ENCODE data around the gene TSEN15.

The TSEN15 gene

GRCh38 chr1:184112176-184112948, 60.8 kb downstream of the TSEN15 start:
- no peak overlapping the region for H3K4me3 ChIP-seq (ENCODE audit: low read depth in 1 of 2, low read length in 2 of 2)
- no peaks in the 10 kb centered on the region for H3K4me1 ChIP-seq (ENCODE audit: control insufficient read depth in 1 of 2, insufficient read depth in 2 of 2, low read length in 2 of 2)
- H3K9me3 ChIP-seq (ENCODE audit: control insufficient read depth in 1 of 2, low read length in 2 of 2): no peaks in the 10 kb centered on the region
- H3K27ac ChIP-seq (ENCODE audit: low read length): no peak overlapping the region
- H3K27me3 ChIP-seq (ENCODE audit: low read depth, low read length): no peaks in the 10 kb centered on the region
- H3K36me3 ChIP-seq (ENCODE audit: control insufficient read depth in 1 of 2, insufficient read depth in 2 of 2, low read length in 2 of 2): no peaks in the 10 kb centered on the region

- H3K9me3 ChIP-seq (ENCODE audit: control insufficient read depth in 1 of 2, low read length in 2 of 2): no peaks in the 10 kb centered on the region
- no peaks in the 10 kb centered on the region for H3K4me1 ChIP-seq (ENCODE audit: control insufficient read depth in 1 of 2, insufficient read depth in 2 of 2, low read length in 2 of 2)
- H3K27me3 ChIP-seq (ENCODE audit: low read depth, low read length): no peaks in the 10 kb centered on the region
- no peak overlapping the region for H3K27ac ChIP-seq (ENCODE audit: low read length)
- no peaks in the 10 kb centered on the region for H3K36me3 ChIP-seq (ENCODE audit: control insufficient read depth in 1 of 2, insufficient read depth in 2 of 2, low read length in 2 of 2)
- H3K4me3 ChIP-seq (ENCODE audit: low read depth in 1 of 2, low read length in 2 of 2): no peak overlapping the region
These were observed 61.7 kb downstream of the TSEN15 start for GRCh38 chr1:184113251-184113650.

- no peak overlapping the region for H3K27ac ChIP-seq (ENCODE audit: low read length)
- no peaks in the 10 kb centered on the region for H3K4me1 ChIP-seq (ENCODE audit: control insufficient read depth in 1 of 2, insufficient read depth in 2 of 2, low read length in 2 of 2)
- H3K9me3 ChIP-seq (ENCODE audit: control insufficient read depth in 1 of 2, low read length in 2 of 2): no peaks in the 10 kb centered on the region
- H3K36me3 ChIP-seq (ENCODE audit: control insufficient read depth in 1 of 2, insufficient read depth in 2 of 2, low read length in 2 of 2): no peaks in the 10 kb centered on the region
- no peak overlapping the region for H3K4me3 ChIP-seq (ENCODE audit: low read depth in 1 of 2, low read length in 2 of 2)
- no peaks in the 10 kb centered on the region for H3K27me3 ChIP-seq (ENCODE audit: low read depth, low read length)
These were observed 63.4 kb downstream of the TSEN15 start for GRCh38 chr1:184114818-184115398.

- Histone ChIP-seq H3K4me1 (ENCODE audit: control insufficient read depth in 1 of 2, insufficient read depth in 2 of 2, low read length in 2 of 2) (no peaks in the 10 kb centered on the region), H3K9me3 (ENCODE audit: control insufficient read depth in 1 of 2, low read length in 2 of 2) (no peaks in the 10 kb centered on the region), H3K27me3 (ENCODE audit: low read depth, low read length) (no peaks in the 10 kb centered on the region), H3K27ac (ENCODE audit: low read length) (no peak overlapping the region), H3K36me3 (ENCODE audit: control insufficient read depth in 1 of 2, insufficient read depth in 2 of 2, low read length in 2 of 2) (no peaks in the 10 kb centered on the region), H3K4me3 (ENCODE audit: low read depth in 1 of 2, low read length in 2 of 2) (no peak overlapping the region)
These were observed 64.8 kb downstream of the TSEN15 start for GRCh38 chr1:184116287-184116686.

GRCh38 chr1:184118046-184118445, 66.5 kb downstream of the TSEN15 start:
- Histone ChIP-seq H3K27ac (ENCODE audit: low read length) (no peak overlapping the region), H3K4me3 (ENCODE audit: low read depth in 1 of 2, low read length in 2 of 2) (no peak overlapping the region), H3K27me3 (ENCODE audit: low read depth, low read length) (no peaks in the 10 kb centered on the region), H3K36me3 (ENCODE audit: control insufficient read depth in 1 of 2, insufficient read depth in 2 of 2, low read length in 2 of 2) (no peaks in the 10 kb centered on the region), H3K9me3 (ENCODE audit: control insufficient read depth in 1 of 2, low read length in 2 of 2) (no peaks in the 10 kb centered on the region), H3K4me1 (ENCODE audit: control insufficient read depth in 1 of 2, insufficient read depth in 2 of 2, low read length in 2 of 2) (no peaks in the 10 kb centered on the region)
